Measurements from ENCODE around the gene PLA2G6. TPM values are rescaled to one million over a fixed set of nuclear protein-coding genes. Genes with fewer than 3 reads are reported as not detected.

PLA2G6 gene
- total RNA-seq, 1 experiment from 2014 or later = 29.9 TPM

GRCh38 chr22:38107692-38108515 lies 73.7 kb downstream of the PLA2G6 start:
- H3K4me1 Mint-ChIP-seq = peaks cover 4% of the 10 kb centered on the region
- ATAC-seq = no peak
- DNase-seq (ENCODE audit: low spot score) = no peak
- CTCF ChIA-PET = interaction anchor here (1.0 to 11.1 kb wide), 5 partner anchors 7 to 56 kb away, joined by 4 to 222 read pairs (median 4); no protein-coding TSS in a partner anchor
- no peaks in the 10 kb centered on the region; the same call in 1 of the 2 replicates for H3K27me3 Mint-ChIP-seq (ENCODE audit: low read depth)
- no peak overlapping the region for H3K4me3 Mint-ChIP-seq
- H3K9me3 Mint-ChIP-seq = no peaks in the 10 kb centered on the region
- no peaks in the 10 kb centered on the region for H3K36me3 Mint-ChIP-seq
- H3K27ac Mint-ChIP-seq = no peak overlapping the region
- POLR2A ChIA-PET = interaction anchor here (0.5 to 1.0 kb wide), 2 partner anchors 10 to 31 kb away, joined by 3 read pairs; no protein-coding TSS in a partner anchor
- TF ChIP-seq GABPB1 (CRISPR knock-in tag; IDR thresholded peaks at IDR 0.05) (no peak), RELA (CRISPR knock-in tag; IDR thresholded peaks at IDR 0.05; ENCODE audit: borderline replicate concordance) (no peak), ATF2 (CRISPR knock-in tag; IDR thresholded peaks at IDR 0.05; ENCODE audit: borderline replicate concordance, low read depth) (no peak), NFYB (CRISPR knock-in tag; conservative IDR thresholded peaks at IDR 0.05; ENCODE audit: low read depth) (no peak), HMGA2 (CRISPR knock-in tag; IDR thresholded peaks at IDR 0.05) (no peak), OVOL2 (CRISPR knock-in tag; IDR thresholded peaks at IDR 0.05; ENCODE audit: borderline replicate concordance) (no peak), FOXJ3 (CRISPR knock-in tag; IDR thresholded peaks at IDR 0.05; ENCODE audit: borderline replicate concordance) (no peak), ZNF317 (CRISPR knock-in tag; IDR thresholded peaks at IDR 0.05; ENCODE audit: borderline replicate concordance, low read depth) (no peak), PREB (CRISPR knock-in tag; IDR thresholded peaks at IDR 0.05; ENCODE audit: borderline replicate concordance) (no peak), ZBTB43 (CRISPR knock-in tag; IDR thresholded peaks at IDR 0.05) (no peak), FOXP1 (CRISPR knock-in tag; IDR thresholded peaks at IDR 0.05; ENCODE audit: borderline replicate concordance) (no peak), GRHL2 (CRISPR knock-in tag; IDR thresholded peaks at IDR 0.05; ENCODE audit: insufficient replicate concordance, severe bottlenecking) (no peak), CREB1 (CRISPR knock-in tag; IDR thresholded peaks at IDR 0.05) (no peak), ZNF121 (CRISPR knock-in tag; IDR thresholded peaks at IDR 0.05) (no peak), ZNF138 (CRISPR knock-in tag; conservative IDR thresholded peaks at IDR 0.05) (no peak), ZNF219 (CRISPR knock-in tag; IDR thresholded peaks at IDR 0.05; ENCODE audit: borderline replicate concordance) (no peak)
- TF ChIP-seq, protein P1, sequence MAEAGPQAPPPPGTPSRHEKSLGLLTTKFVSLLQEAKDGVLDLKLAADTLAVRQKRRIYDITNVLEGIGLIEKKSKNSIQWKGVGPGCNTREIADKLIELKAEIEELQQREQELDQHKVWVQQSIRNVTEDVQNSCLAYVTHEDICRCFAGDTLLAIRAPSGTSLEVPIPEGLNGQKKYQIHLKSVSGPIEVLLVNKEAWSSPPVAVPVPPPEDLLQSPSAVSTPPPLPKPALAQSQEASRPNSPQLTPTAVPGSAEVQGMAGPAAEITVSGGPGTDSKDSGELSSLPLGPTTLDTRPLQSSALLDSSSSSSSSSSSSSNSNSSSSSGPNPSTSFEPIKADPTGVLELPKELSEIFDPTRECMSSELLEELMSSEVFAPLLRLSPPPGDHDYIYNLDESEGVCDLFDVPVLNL (CRISPR knock-in tag; IDR thresholded peaks at IDR 0.05; ENCODE audit: borderline replicate concordance, low read depth) = no peak
- TF ChIP-seq, protein P2, sequence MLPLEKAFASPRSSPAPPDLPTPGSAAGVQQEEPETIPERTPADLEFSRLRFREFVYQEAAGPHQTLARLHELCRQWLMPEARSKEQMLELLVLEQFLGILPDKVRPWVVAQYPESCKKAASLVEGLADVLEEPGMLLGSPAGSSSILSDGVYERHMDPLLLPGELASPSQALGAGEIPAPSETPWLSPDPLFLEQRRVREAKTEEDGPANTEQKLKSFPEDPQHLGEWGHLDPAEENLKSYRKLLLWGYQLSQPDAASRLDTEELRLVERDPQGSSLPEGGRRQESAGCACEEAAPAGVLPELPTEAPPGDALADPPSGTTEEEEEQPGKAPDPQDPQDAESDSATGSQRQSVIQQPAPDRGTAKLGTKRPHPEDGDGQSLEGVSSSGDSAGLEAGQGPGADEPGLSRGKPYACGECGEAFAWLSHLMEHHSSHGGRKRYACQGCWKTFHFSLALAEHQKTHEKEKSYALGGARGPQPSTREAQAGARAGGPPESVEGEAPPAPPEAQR (CRISPR knock-in tag; IDR thresholded peaks at IDR 0.05) = no peak
